ENCODE measurements around the gene ENC1.

The ENC1 gene

GRCh38 chr5:74631081-74631953 lies 9.2 kb downstream of the ENC1 start:
- no peak for DNase-seq (ENCODE audit: low spot score)

GRCh38 chr5:74630453-74631066 lies 10.0 kb downstream of the ENC1 start:
- DNase-seq (ENCODE audit: low spot score) = peak; percentile 74

GRCh38 chr5:74629326-74629725 lies 11.2 kb downstream of the ENC1 start:
- DNase-seq (ENCODE audit: low spot score) = no peak

GRCh38 chr5:74628359-74628758 lies 12.2 kb downstream of the ENC1 start:
- no peak for DNase-seq (ENCODE audit: low spot score)

GRCh38 chr5:74627646-74628279 lies 12.8 kb downstream of the ENC1 start:
- no peak for DNase-seq (ENCODE audit: low spot score)

GRCh38 chr5:74626386-74627222 lies 13.9 kb downstream of the ENC1 start:
- DNase-seq (ENCODE audit: low spot score) = no peak

- no peak for DNase-seq (ENCODE audit: low spot score)
These were observed 14.7 kb downstream of the ENC1 start for GRCh38 chr5:74625742-74626241.

- DNase-seq (ENCODE audit: low spot score) = no peak
These were observed 15.5 kb downstream of the ENC1 start for GRCh38 chr5:74624931-74625505.

- DNase-seq (ENCODE audit: low spot score) = no peak
These were observed 16.0 kb downstream of the ENC1 start for GRCh38 chr5:74624501-74624900.

- no peak for DNase-seq (ENCODE audit: low spot score)
These were observed 16.6 kb downstream of the ENC1 start for GRCh38 chr5:74623748-74624408.

GRCh38 chr5:74623006-74623611 lies 17.4 kb downstream of the ENC1 start:
- DNase-seq (ENCODE audit: low spot score) = no peak

- no peak for DNase-seq (ENCODE audit: low spot score)
These were observed 18.4 kb downstream of the ENC1 start for GRCh38 chr5:74622122-74622521.

- DNase-seq (ENCODE audit: low spot score) = no peak
These were observed 19.0 kb downstream of the ENC1 start for GRCh38 chr5:74621492-74621891.

- DNase-seq (ENCODE audit: low spot score) = no peak
These were observed 21.2 kb downstream of the ENC1 start for GRCh38 chr5:74619308-74619707.

- no peak for DNase-seq (ENCODE audit: low spot score)
These were observed 22.4 kb downstream of the ENC1 start for GRCh38 chr5:74618106-74618505.

GRCh38 chr5:74617202-74617601 lies 23.3 kb downstream of the ENC1 start:
- no peak for DNase-seq (ENCODE audit: low spot score)

- DNase-seq (ENCODE audit: low spot score) = no peak
These were observed 24.0 kb downstream of the ENC1 start for GRCh38 chr5:74616236-74617146.

- no peak for DNase-seq (ENCODE audit: low spot score)
These were observed 27.2 kb downstream of the ENC1 start for GRCh38 chr5:74613283-74613682.

- DNase-seq (ENCODE audit: low spot score) = no peak
These were observed 28.5 kb downstream of the ENC1 start for GRCh38 chr5:74612045-74612444.
